Mesothelial cell of epicardium (in vitro differentiated cells): ENCODE measurements around the gene NR2E3. TPM values are rescaled to one million over a fixed set of nuclear protein-coding genes. Genes with fewer than 3 reads are reported as not detected.

Experiments used
- DNase-seq, 2 experiments: peaks; one replicate each; pipeline ENCODE4 v3.0.0; 2021; ENCODE audit warnings: low spot score in 2 of 2; ENCODE audit not compliant: unreplicated experiment in 2 of 2
- H3K27ac Mint-ChIP-seq: 2 replicates; pipeline ENCODE4 v1.8.0; 2021; ENCODE audit warnings: mixed read lengths
- H3K27me3 Mint-ChIP-seq: 2 replicates; pipeline ENCODE4 v1.8.0; 2021; ENCODE audit warnings: low read depth, mixed read lengths
- H3K36me3 Mint-ChIP-seq: 2 replicates; pipeline ENCODE4 v1.8.0; 2021; ENCODE audit warnings: mixed read lengths
- H3K4me1 Mint-ChIP-seq: 2 replicates; pipeline ENCODE4 v1.8.0; 2021; ENCODE audit warnings: mixed read lengths
- H3K4me3 Mint-ChIP-seq: 2 replicates; pipeline ENCODE4 v1.8.0; 2021; ENCODE audit warnings: mild to moderate bottlenecking, moderate library complexity, mixed read lengths
- H3K9me3 Mint-ChIP-seq: 2 replicates; pipeline ENCODE4 v1.8.0; 2021; ENCODE audit warnings: mixed read lengths
- CTCF ChIP-seq: fragments of 200-600 bp; sonication (generic); IDR thresholded peaks from one replicate; pipeline ENCODE4 v1.5.0; 2021; ENCODE audit warnings: antibody characterized with exemption; ENCODE audit not compliant: unreplicated experiment
- total RNA-seq: library from RNA; stranded (reverse); gene quantifications from 3 replicates; pipeline ENCODE4 v1.2.1, GENCODE V29; 2021

NR2E3 gene
- total RNA-seq, 1 donor from 2014 or later, result 1.1 TPM

GRCh38 chr15:71792521-71792920 is 17.8 kb upstream of the NR2E3 start:
- no peak for TF ChIP-seq CTCF
- DNase-seq, result no peak
- Mint-ChIP-seq H3K36me3 (peaks cover 2% of the 10 kb centered on the region), H3K27me3 (no peaks in the 10 kb centered on the region), H3K4me1 (peaks cover 33% of the 10 kb centered on the region), H3K4me3 (no peak overlapping the region), H3K27ac (no peak overlapping the region), H3K9me3 (no peaks in the 10 kb centered on the region)

- no peak for DNase-seq
- Mint-ChIP-seq H3K36me3 (peaks cover 5% of the 10 kb centered on the region), H3K4me1 (peaks cover 4% of the 10 kb centered on the region), H3K27me3 (no peaks in the 10 kb centered on the region), H3K27ac (no peak overlapping the region), H3K4me3 (no peak overlapping the region), H3K9me3 (no peaks in the 10 kb centered on the region)
- TF ChIP-seq CTCF, result no peak
Observed at GRCh38 chr15:71798641-71799040, 11.7 kb upstream of the NR2E3 start.

GRCh38 chr15:71800190-71800589 is 10.2 kb upstream of the NR2E3 start:
- H3K27ac Mint-ChIP-seq, result peak overlapping the region; percentile 23
- no peaks in the 10 kb centered on the region for H3K9me3 Mint-ChIP-seq
- no peak for TF ChIP-seq CTCF
- no peaks in the 10 kb centered on the region for H3K27me3 Mint-ChIP-seq
- H3K4me1 Mint-ChIP-seq, result peaks cover 11% of the 10 kb centered on the region
- H3K4me3 Mint-ChIP-seq, result no peak overlapping the region
- peaks cover 5% of the 10 kb centered on the region for H3K36me3 Mint-ChIP-seq
- DNase-seq, result no peak

GRCh38 chr15:71800835-71801745 is 9.3 kb upstream of the NR2E3 start:
- no peaks in the 10 kb centered on the region for H3K9me3 Mint-ChIP-seq
- H3K36me3 Mint-ChIP-seq, result peaks cover 5% of the 10 kb centered on the region
- TF ChIP-seq CTCF, result peak; percentile 89
- no peaks in the 10 kb centered on the region for H3K27me3 Mint-ChIP-seq
- peak in 1 of 2 experiments; percentile 69 for DNase-seq
- H3K4me1 Mint-ChIP-seq, result peaks cover 15% of the 10 kb centered on the region
- H3K4me3 Mint-ChIP-seq, result no peak overlapping the region
- H3K27ac Mint-ChIP-seq, result peak overlapping the region; percentile 66

GRCh38 chr15:71801935-71802655 is 8.3 kb upstream of the NR2E3 start:
- no peak for DNase-seq
- no peaks in the 10 kb centered on the region for H3K27me3 Mint-ChIP-seq
- peaks cover 24% of the 10 kb centered on the region for H3K4me1 Mint-ChIP-seq
- no peaks in the 10 kb centered on the region for H3K9me3 Mint-ChIP-seq
- no peak overlapping the region for H3K4me3 Mint-ChIP-seq
- H3K27ac Mint-ChIP-seq, result no peak overlapping the region
- TF ChIP-seq CTCF, result no peak
- peaks cover 3% of the 10 kb centered on the region for H3K36me3 Mint-ChIP-seq
